Left renal pelvis (tissue), 4 donors: ENCODE results near the gene KBTBD6. TPM values are rescaled to one million over a fixed set of nuclear protein-coding genes. Genes with fewer than 3 reads are reported as not detected.
"Not testable (repeated sequence)": the region's sequence is repeated elsewhere in the genome, so short reads cannot be mapped to it uniquely, and the experiment has no call there.

ENCODE experiments used
- DNase-seq, 4 donors: peaks; one replicate each; pipeline ENCODE4 v3.0.0-alpha.2; 2013; ENCODE audit warnings: low read depth in 4 of 4, low spot score in 3 of 4
- polyA plus RNA-seq, 4 donors: library from polyadenylated mRNA; unstranded; fragments of 120-200 nt; gene quantifications; one replicate each; pipeline ENCODE4 v1.2.1, GENCODE V29; 2013; ENCODE audit not compliant: insufficient read length in 4 of 4

Gene KBTBD6
- polyA plus RNA-seq = 10 to 100 TPM; 18.8 to 20.7 (median 20.0) TPM

DNA sequence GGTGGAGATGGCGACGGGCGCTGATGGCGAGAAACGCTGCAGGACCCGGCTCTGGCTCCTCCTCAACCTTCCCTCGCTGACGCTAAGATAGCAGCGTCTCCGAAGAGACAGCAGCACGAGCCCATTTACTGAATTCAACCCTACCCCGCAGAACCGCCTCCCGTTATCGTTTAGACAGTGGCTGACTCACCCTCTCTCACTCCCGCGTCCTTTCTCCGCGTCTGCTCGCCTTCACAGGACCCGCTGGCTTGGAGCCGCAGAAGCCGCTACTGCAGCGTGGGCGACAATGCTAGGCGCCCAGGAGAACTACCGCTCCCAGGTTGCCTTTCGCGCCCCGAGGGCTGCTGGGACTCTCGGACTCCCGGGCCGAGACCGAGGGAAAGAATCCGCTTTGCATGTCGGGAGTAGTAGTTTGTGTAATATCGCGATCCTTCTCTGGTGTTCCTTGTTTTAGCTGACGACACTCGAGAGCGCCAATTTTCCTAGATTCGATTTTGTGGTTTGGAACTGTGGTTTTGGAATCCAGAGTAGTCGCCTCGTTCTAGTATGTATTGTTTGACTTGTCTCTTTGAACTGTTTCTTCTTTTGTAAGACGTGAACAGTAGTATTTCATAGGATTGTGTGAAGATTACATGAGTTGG is at the start of gene KBTBD6:
KBTBD6 (minus strand) TSS at position 291 of the 641 bp plus-strand sequence. CDS start 291 bp downstream, outside the sequence.
- DNase-seq = peak; percentile 93 to 97 (median 94)

DNA sequence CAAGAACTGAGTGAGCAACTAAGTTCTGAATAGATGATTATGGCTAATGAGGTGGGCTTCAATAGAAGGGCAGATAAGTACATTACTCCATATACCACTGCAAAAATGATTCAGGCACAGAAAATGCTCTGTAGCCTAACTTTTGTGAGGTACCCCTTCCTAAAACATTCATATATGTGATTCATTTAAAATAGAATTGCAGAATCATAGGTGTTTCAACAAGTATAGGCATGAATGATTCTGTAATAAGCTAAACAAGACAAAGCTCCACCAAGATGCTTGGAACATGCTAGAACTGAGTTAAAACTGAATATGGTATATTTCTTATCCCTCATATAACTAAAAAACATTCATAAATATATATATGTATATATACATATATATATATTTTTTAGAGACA is 49.6 kb upstream of the KBTBD6 start:
- no peak for DNase-seq

DNA sequence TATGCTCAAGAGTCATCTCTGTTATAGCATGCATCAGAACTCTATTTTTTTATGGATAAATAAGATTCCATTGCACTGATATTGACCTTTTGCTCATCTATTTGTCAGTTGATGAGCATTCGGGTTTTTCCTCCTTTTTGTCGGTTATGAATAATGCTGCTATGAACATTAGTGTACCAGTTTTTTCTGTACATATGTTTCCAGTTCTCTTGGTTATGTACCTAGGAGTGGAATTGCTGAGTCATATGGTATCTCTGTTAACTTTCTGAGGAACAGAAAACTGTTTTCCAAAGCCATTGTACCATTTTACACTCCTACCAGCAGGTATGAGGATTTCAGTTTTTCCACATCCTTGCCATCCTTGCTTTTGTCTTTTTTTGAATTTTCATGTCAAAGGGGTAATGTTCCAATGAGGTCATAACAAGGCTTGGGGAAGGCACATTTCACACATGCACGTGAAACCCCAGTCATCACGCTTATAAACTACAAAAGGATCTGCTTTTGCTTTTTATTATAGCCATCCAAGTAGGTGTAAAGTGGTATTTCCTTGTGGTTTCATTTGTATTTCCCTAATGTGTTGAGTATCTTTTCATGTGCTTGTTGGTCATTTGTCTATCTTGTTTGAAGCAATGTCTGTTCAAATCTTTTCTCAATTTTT is 47.1 kb upstream of the KBTBD6 start:
- DNase-seq = no peak

DNA sequence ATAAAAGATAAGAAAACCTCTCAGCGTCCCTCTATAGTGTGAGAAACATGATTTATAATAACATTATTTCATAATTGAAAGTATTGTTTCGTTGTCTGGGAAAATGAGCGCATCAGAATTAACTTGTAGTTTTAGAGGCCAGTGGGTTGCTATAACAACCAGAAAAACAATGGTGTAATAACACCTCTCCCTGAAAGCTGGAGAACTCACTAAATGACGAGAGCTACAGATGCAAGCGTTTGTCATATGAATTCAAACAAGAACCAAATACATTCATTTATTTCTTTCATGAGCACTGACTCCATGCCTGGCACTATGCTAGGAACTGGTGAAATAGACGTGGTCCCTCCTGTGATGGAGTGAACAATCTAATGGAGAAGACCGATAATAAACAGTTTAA is 45.4 kb upstream of the KBTBD6 start:
- DNase-seq = no peak

DNA sequence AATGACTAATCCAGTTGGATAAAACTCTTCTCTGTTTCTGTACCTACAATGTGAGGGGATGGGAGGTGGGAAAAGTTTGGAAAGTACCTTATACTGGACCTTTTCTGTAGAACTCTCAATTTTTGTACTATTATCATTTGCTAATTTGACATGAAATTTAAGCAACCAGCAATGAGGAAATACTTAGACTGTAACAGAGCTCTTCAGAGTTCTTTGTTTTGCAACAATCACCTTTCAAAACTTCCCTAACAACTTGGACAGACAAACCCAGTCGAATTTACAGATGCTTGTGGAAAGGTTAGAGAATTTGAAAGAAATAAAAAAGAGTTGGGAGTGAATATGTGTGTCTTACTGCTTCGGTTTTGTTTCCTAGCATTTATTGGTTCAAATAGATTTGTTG is 45.0 kb upstream of the KBTBD6 start:
- no peak for DNase-seq

GRCh38 chr13:41175576-41175975 is 43.0 kb upstream of the KBTBD6 start:
- not testable (repeated sequence) for DNase-seq

DNA sequence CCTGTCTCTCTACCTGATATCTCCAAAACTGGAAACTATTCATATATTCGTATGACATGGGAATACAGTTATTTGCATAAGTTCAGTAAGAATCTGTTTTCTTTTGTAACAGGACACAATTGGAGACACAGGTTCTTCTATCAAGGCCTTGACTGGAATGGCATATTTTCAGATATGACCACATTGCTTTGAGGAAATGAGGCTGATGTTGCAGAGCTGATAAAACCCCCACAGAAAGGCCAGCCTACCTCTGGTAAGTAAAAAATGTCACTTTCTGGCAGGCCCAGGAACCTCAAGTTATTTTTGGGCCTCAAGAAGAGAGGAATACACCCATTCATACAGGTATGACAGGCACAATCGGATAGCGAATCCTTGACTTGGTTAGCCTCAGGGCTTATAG is 29.5 kb upstream of the KBTBD6 start:
- no peak for DNase-seq

GRCh38 chr13:41159174-41159573 is 26.6 kb upstream of the KBTBD6 start:
- DNase-seq = no peak

GRCh38 chr13:41157048-41157717 is 24.6 kb upstream of the KBTBD6 start:
- DNase-seq = no peak

DNA sequence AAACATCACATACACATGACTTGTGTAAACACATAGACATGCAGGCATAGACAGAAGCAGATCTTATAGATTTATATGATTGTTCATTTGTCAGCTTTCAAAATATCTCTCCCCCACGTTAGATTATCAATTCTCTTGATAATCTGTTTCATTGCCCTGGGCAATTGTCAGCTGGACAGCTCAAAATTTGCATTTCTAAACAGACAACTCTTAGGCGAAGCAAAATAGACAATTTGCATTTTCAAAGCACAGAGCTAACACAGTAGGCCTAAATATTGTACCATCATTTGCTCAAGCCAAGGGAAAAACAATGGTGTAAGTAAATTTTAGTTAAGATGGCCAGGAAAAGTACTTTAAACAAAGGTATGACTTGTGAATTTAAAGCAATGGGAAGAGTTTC is 24.0 kb upstream of the KBTBD6 start:
- no peak for DNase-seq

DNA sequence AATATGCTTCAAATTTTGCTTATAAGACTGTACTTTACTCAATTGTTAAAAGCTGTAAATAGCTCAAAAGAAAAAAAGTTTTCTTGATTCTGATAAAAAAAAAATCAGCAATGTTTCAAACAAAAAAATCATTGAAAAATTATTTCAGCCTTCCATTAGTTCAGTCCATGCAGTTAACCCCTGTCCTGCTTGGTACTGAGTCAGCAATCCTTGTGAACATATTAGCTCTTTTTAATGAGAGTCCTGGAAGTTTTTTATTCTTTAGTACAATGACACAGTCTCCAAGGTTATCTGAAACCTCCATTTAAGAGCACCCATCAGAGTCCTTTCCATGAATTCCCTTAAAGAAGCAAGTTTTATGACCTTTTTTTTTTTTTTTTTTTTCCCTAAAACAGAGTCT is 21.4 kb upstream of the KBTBD6 start:
- no peak for DNase-seq

GRCh38 chr13:41152005-41152404 is 19.4 kb upstream of the KBTBD6 start:
- no peak for DNase-seq

GRCh38 chr13:41150058-41150457 is 17.5 kb upstream of the KBTBD6 start:
- DNase-seq = no peak

GRCh38 chr13:41148419-41149283 is 16.0 kb upstream of the KBTBD6 start:
- DNase-seq = no peak

GRCh38 chr13:41145136-41145908 is 12.7 kb upstream of the KBTBD6 start:
- no peak for DNase-seq

DNA sequence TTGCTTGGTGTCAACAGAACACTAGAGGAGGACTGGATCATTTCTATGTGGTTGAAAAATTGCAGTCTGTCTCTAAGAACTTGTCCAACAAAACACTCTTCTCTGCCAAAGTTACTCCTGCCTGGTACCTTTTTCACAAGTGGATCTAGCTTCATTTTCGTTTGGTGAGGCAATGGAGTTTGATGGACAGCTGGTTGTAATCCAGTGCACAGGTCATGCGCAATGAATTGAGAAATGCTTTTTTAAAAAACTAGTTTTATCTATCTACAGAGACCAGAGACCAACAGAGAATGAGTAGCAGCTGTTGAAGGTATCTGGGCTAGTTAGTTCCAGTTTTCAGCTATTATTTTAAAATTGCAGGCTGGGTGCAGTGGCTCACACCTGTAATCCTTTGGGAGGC is 12.0 kb upstream of the KBTBD6 start:
- no peak for DNase-seq

- DNase-seq = no peak
Observed at GRCh38 chr13:41139296-41139966, 6.8 kb upstream of the KBTBD6 start.

DNA sequence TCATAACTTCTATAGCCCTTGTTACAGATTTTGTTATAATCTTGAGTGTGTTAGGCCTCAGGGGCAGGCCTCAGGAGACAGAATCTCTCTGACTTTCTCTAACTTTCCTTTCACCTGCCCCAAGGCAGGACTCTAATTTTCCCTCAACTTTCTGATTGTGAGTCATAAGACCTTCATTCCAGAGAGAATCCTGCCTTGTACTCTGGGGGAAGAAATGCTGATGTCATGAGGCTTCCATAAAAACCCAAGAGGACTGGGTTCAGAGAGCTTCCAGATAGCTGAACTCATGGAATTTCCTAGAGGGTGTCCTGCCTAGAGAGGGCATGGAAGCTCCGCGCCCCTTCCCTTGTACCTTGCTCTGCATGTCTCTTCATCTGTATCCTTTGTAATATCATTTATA is 5.3 kb upstream of the KBTBD6 start:
- DNase-seq = no peak

- no peak for DNase-seq
Observed at GRCh38 chr13:41137241-41137640, 4.6 kb upstream of the KBTBD6 start.
